ENCODE measurements around the gene SHROOM2. TPM values are rescaled to one million over a fixed set of nuclear protein-coding genes. Genes with fewer than 3 reads are reported as not detected.

Gene SHROOM2
- total and polyA plus RNA-seq, 2 of the 4 experiments (the other 2 are of a cell fraction) = 8.1 to 14.2 TPM

DNA sequence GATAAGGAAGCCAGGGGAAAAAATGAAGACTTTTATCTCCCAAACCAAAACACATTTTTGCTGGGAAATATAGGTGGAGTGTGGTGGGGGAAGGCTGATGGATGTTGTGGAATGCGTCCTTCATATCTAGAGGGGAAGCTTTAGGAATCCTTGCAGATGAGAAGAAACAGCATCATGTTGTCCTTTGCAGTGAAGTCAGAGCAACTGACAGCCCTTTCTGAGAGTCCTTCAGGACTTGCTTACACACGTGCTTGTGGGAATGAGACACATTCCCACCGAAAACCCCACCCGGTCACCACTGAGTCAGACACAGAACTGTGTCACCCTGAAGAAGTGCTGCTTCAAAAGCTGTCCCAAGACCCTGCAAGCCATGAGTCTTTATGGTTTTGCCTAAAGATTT, 81.5 kb downstream of the SHROOM2 start:
- DNase-seq = peak; percentile 62
- peak; percentile 35; the same call in 1 of the 2 replicates for ATAC-seq (ENCODE audit: low read depth)
- no peaks in the 10 kb centered on the region for H3K79me1 ChIP-seq (ENCODE audit: low read depth in 1 of 2, low read length in 2 of 2)
- no peak overlapping the region for H4K5ac ChIP-seq (ENCODE audit: low read depth, low read length)
- no peak overlapping the region for H2BK15ac ChIP-seq (ENCODE audit: low read depth, low read length)
- no peak overlapping the region for H2BK20ac ChIP-seq (ENCODE audit: low read depth, low read length)
- H3K4me2 ChIP-seq (ENCODE audit: low read depth, low read length) = no peak overlapping the region
- H3K18ac ChIP-seq (ENCODE audit: low read depth, low read length) = no peak overlapping the region
- no peaks in the 10 kb centered on the region for H3K27me3 ChIP-seq (ENCODE audit: control insufficient read depth, insufficient read depth, low read length)
- no peak overlapping the region for H4K91ac ChIP-seq (ENCODE audit: insufficient read depth, low read depth, low read length)
- H3K9me3 ChIP-seq (ENCODE audit: control insufficient read depth, insufficient read depth, low read length) = peaks cover 1% of the 10 kb centered on the region; the same call in 1 of the 2 replicates
- H3K23ac ChIP-seq (ENCODE audit: low read depth, low read length) = no peak overlapping the region
- H4K8ac ChIP-seq (ENCODE audit: low read depth in 2 of 2, low read length in 2 of 2) = peak overlapping the region in 1 of 2 experiments; percentile 9; a peak in 1 of 4 replicates
- in situ Hi-C loops (cut with MboI; ENCODE audit: low sequenced_read_pairs) = no loop called here
- no TSS peak for BruUV-seq (replicated peaks)
- no peak overlapping the region for H2AK9ac ChIP-seq (replicated peaks; ENCODE audit: low read depth, low read length, poor library complexity)
- ChIA-PET CTCF (no interaction called here), POLR2A (ENCODE audit: unreplicated experiment) (no interaction called here)
- no peak overlapping the region for H3K9ac ChIP-seq (ENCODE audit: low read depth, low read length)
- H2AFZ ChIP-seq (replicated peaks; ENCODE audit: low read length, poor library complexity) = no peak overlapping the region
- WGBS, 2 experiments (ENCODE audit: extremely low coverage in 2 of 2, insufficient read length in 1 of 2) = 67% methylated on average over 3 of the region's 4 CpGs; no CpG with 5 or more reads in 1 of the 2 experiments
- peaks cover 7% of the 10 kb centered on the region for H3K4me1 ChIP-seq (ENCODE audit: control insufficient read depth, insufficient read depth, low read length)
- no peak overlapping the region for H2AK5ac ChIP-seq (ENCODE audit: low read depth, low read length)
- H3K4ac ChIP-seq (ENCODE audit: low read depth, low read length) = no peak overlapping the region
- H2BK120ac ChIP-seq (ENCODE audit: low read depth, low read length) = no peak overlapping the region
- intact Hi-C loops (cut with micrococcal nuclease) = no loop called here
- dilution Hi-C loops (cut with HindIII; ENCODE audit: low sequenced_read_pairs, unreplicated experiment) = no loop called here
- H3K27ac ChIP-seq (ENCODE audit: insufficient read depth, low read length) = no peak overlapping the region
- H3K36me3 ChIP-seq (ENCODE audit: control insufficient read depth, insufficient read depth, low read length) = no peaks in the 10 kb centered on the region
- H3K4me3 ChIP-seq (ENCODE audit: insufficient read depth, low read depth, low read length) = no peak overlapping the region
- H4K20me1 ChIP-seq (ENCODE audit: insufficient read depth, low read length) = no peaks in the 10 kb centered on the region
- no peak overlapping the region for H3K56ac ChIP-seq (ENCODE audit: extremely low read depth, insufficient read depth, low read length)
- peak; percentile 60 for TF ChIP-seq BHLHE40 (IDR thresholded peaks at IDR 0.05; ENCODE audit: low read depth, low read length)
- no peak for TF ChIP-seq NFE2L2 (IDR thresholded peaks at IDR 0.05; ENCODE audit: low read depth, low read length)
- no peak for TF ChIP-seq MAZ (IDR thresholded peaks at IDR 0.05; ENCODE audit: borderline replicate concordance, low read depth, low read length)
- TF ChIP-seq, protein P1, sequence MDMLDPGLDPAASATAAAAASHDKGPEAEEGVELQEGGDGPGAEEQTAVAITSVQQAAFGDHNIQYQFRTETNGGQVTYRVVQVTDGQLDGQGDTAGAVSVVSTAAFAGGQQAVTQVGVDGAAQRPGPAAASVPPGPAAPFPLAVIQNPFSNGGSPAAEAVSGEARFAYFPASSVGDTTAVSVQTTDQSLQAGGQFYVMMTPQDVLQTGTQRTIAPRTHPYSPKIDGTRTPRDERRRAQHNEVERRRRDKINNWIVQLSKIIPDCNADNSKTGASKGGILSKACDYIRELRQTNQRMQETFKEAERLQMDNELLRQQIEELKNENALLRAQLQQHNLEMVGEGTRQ (IDR thresholded peaks at IDR 0.05; ENCODE audit: low read depth, low read length) = no peak
- TF ChIP-seq RCOR1 (IDR thresholded peaks at IDR 0.05; ENCODE audit: insufficient replicate concordance, low read length) = no peak
- no peak for TF ChIP-seq RFX5 (IDR thresholded peaks at IDR 0.05; ENCODE audit: low read depth, low read length)
- H3K9me1 ChIP-seq (ENCODE audit: insufficient read depth, low read length) = no peaks in the 10 kb centered on the region; the same call in 1 of the 2 replicates
- H2BK5ac ChIP-seq (ENCODE audit: low read depth, low read length, poor library complexity, severe bottlenecking) = no peak overlapping the region
- H3K14ac ChIP-seq (replicated peaks; ENCODE audit: low read depth, low read length) = no peak overlapping the region
